PC-3 (cell line): ENCODE measurements around the gene THAP7. TPM values are rescaled to one million over a fixed set of nuclear protein-coding genes. Genes with fewer than 3 reads are reported as not detected.

Experiments used
- ATAC-seq: fragments of 200-7000 bp; cut with Tn5 transposase; 2 replicates; pipeline ENCODE4 v1.9.1; 2020; ENCODE audit warnings: mild to moderate bottlenecking, moderate library complexity
- BruUV-seq: library from RNA; stranded (reverse); fragments of 400-500 nt; replicated peaks from 2 replicates; lab custom pipeline; 2021; lab: Mats Ljungman, UMichigan
- CTCF ChIA-PET: fragments of 300-600 bp; sonication (Branson Sonifier 250); formaldehyde crosslinking; loops from one replicate; lab custom pipeline; 2022; ENCODE audit warnings: antibody characterized with exemption; lab: Charles Lee
- POLR2A ChIA-PET: fragments of 300-600 bp; sonication (Branson Sonifier 250); formaldehyde crosslinking; loops from one replicate; lab custom pipeline; 2022; ENCODE audit warnings: antibody characterized with exemption; ENCODE audit not compliant: unreplicated experiment; lab: Charles Lee
- DNase-seq: peaks from one replicate; pipeline ENCODE4 v3.0.0-alpha.2; 2015
- H2AFZ ChIP-seq: fragments of 300-600 bp; sonication (generic); 2 replicates; pipeline ENCODE4 v1.6.0; 2016; ENCODE audit warnings: antibody characterized with exemption, low read length
- H3F3A ChIP-seq: fragments of 300-600 bp; sonication (generic); one replicate; pipeline ENCODE4 v1.6.0; 2017; ENCODE audit warnings: antibody characterized with exemption, low read length, control low read depth, mild to moderate bottlenecking; ENCODE audit not compliant: unreplicated experiment
- H3K27ac ChIP-seq: fragments of 300-600 bp; sonication (generic); 2 replicates; pipeline ENCODE4 v1.5.1; 2016; ENCODE audit warnings: mild to moderate bottlenecking, low read length
- H3K27me3 ChIP-seq: fragments of 300-600 bp; sonication (generic); 2 replicates; pipeline ENCODE4 v1.6.1; 2016; ENCODE audit warnings: low read length, mixed read lengths
- H3K36me3 ChIP-seq: fragments of 300-600 bp; sonication (generic); 2 replicates; pipeline ENCODE4 v1.6.1; 2016; ENCODE audit warnings: low read depth, mixed run types, low read length, mixed read lengths
- H3K4me1 ChIP-seq: fragments of 300-600 bp; sonication (generic); 2 replicates; pipeline ENCODE4 v1.5.1; 2016; ENCODE audit warnings: low read length; ENCODE audit not compliant: insufficient read depth
- H3K4me2 ChIP-seq: fragments of 300-600 bp; sonication (generic); 2 replicates; pipeline ENCODE4 v1.6.0; 2016; ENCODE audit warnings: low read length
- H3K4me3 ChIP-seq: fragments of 300-600 bp; sonication (generic); 2 replicates; pipeline ENCODE4 v1.5.1; 2016; ENCODE audit warnings: mild to moderate bottlenecking, low read length, mixed read lengths
- H3K79me2 ChIP-seq: fragments of 300-600 bp; sonication (generic); 2 replicates; pipeline ENCODE4 v1.6.1; 2017; ENCODE audit warnings: low read length, mixed read lengths
- H3K9ac ChIP-seq: fragments of 300-600 bp; sonication (generic); 2 replicates; pipeline ENCODE4 v1.6.0; 2016; ENCODE audit warnings: mild to moderate bottlenecking, low read length
- H3K9me2 ChIP-seq: fragments of 300-600 bp; sonication (generic); replicated peaks from 2 replicates; pipeline ENCODE4 v1.6.1; 2016; ENCODE audit warnings: mixed run types, low read length, mixed read lengths
- H3K9me3 ChIP-seq: fragments of 300-600 bp; sonication (generic); 2 replicates; pipeline ENCODE4 v1.6.1; 2016; ENCODE audit warnings: low read length, mixed read lengths
- H4K20me1 ChIP-seq: fragments of 300-600 bp; sonication (generic); 2 replicates; pipeline ENCODE4 v1.6.1; 2016; ENCODE audit warnings: low read length, mixed read lengths
- EZH2 ChIP-seq: fragments of 300-600 bp; sonication (generic); IDR thresholded peaks from one replicate; pipeline ENCODE4 v1.6.1; 2017; ENCODE audit warnings: antibody characterized with exemption, mild to moderate bottlenecking, low read length; ENCODE audit not compliant: unreplicated experiment
- EZH2phosphoT487 ChIP-seq: fragments of 300-600 bp; sonication (generic); IDR thresholded peaks from 2 replicates; pipeline ENCODE4 v1.6.1; 2018; ENCODE audit warnings: mild to moderate bottlenecking, antibody characterized with exemption, low read length, borderline replicate concordance
- intact Hi-C: fragments of 100-400 bp; cut with micrococcal nuclease; formaldehyde crosslinking; loops from 2 replicates; pipeline ENCODE4 v1.9.0; 2023
- total RNA-seq: library from RNA; depleted of rRNA; stranded (reverse); fragments of >200 nt; gene quantifications from 2 replicates; pipeline ENCODE4 v1.2.3, GENCODE V29; 2014
- TF ChIP-seq, protein P1 (sequence below): fragments of 300-600 bp; sonication (generic); conservative IDR thresholded peaks from 2 replicates; pipeline ENCODE4 v1.5.1; 2017; ENCODE audit warnings: antibody characterized with exemption, low read depth, mild to moderate bottlenecking, low read length

THAP7 gene
- total RNA-seq, 1 experiment from 2014 or later: 43.0 TPM

DNA sequence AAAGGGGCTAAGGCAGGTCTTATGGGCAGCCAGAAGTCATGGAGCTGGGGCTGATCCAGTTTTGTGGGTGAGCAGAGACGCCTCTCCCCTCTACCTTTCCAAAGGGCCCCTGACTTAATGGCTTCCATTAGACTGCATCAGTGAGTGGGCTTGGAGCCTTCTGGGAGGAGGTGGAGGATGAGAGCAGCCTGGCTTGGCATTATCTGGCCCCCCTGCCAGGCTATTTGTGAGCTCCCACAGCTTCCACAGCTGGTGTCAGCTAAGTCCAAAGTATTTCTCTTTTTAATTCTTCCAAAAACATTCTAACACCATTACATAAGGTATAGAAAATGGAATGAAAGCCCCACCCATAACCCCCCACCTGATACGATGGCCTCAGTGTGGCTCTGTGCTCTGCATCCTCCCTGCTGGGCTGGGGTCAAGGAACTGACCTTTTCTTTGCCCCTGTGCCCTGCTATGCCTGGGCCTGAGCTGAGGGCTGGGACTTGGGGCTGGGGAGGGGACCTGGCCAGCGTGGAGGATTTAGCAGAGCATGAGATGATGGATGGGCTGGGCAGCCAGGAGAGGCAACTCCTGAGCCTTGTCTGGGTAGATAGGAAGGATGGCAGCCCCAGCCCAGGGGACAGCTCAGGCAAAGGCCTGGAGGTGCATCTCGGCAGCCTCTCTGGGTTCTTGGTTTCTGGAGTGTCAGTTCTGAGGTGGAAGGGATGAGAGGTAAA, 30.8 kb downstream of the THAP7 start:
- ChIA-PET POLR2A (no interaction called here), CTCF (no interaction called here)
- DNase-seq (no peak), ATAC-seq (no peak)
- Histone ChIP-seq H3K4me1 (no peaks in the 10 kb centered on the region), H3K79me2 (no peaks in the 10 kb centered on the region), H3K9me3 (no peaks in the 10 kb centered on the region), H3K27ac (no peak overlapping the region), H3K9me2 (no peaks in the 10 kb centered on the region), H3F3A (no peaks in the 10 kb centered on the region), H3K4me2 (no peak overlapping the region), H3K27me3 (no peaks in the 10 kb centered on the region), H3K9ac (no peak overlapping the region), H2AFZ (no peak overlapping the region), H3K36me3 (no peaks in the 10 kb centered on the region), H4K20me1 (no peaks in the 10 kb centered on the region), H3K4me3 (no peak overlapping the region)
- intact Hi-C loops: no loop called here
- no peak for TF ChIP-seq EZH2
- TF ChIP-seq, protein P1, sequence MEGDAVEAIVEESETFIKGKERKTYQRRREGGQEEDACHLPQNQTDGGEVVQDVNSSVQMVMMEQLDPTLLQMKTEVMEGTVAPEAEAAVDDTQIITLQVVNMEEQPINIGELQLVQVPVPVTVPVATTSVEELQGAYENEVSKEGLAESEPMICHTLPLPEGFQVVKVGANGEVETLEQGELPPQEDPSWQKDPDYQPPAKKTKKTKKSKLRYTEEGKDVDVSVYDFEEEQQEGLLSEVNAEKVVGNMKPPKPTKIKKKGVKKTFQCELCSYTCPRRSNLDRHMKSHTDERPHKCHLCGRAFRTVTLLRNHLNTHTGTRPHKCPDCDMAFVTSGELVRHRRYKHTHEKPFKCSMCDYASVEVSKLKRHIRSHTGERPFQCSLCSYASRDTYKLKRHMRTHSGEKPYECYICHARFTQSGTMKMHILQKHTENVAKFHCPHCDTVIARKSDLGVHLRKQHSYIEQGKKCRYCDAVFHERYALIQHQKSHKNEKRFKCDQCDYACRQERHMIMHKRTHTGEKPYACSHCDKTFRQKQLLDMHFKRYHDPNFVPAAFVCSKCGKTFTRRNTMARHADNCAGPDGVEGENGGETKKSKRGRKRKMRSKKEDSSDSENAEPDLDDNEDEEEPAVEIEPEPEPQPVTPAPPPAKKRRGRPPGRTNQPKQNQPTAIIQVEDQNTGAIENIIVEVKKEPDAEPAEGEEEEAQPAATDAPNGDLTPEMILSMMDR: no peak
- no peak for TF ChIP-seq EZH2phosphoT487
- BruUV-seq: no TSS peak

DNA sequence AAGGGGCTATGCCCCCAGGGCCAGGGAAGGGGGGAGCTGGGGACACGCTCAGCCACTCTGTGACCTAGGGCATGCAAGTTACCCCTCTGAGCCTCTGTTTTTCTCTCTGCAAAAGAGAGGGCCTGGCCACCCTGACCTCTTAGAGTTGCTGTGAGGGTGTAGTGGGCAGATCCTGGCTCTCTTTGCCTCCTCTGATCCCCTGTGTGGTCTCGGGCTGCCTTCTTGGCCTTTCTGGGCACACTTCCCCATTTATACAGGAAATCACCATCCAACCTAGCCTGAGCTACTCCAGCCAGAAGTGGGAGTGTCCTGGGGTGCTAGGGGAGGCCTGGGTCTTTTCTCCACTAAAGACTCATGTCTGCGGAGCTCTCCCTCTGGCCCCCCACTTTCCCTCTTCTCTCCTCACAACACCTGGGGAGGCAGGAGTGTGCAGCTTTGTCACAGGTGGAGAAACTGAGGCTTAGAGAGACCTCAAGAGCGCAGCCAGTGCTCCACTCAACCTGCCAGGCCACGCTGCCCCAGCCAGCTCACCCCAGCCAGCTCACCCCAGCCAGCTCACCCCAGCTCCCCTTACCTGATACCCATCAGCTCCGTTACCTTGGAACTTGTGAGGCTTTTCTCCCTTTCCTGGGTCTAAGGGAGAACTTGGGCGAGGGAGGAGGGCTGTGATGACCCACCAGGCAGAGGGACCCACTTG, 33.5 kb downstream of the THAP7 start:
- DNase-seq: no peak
- Histone ChIP-seq H3F3A (no peaks in the 10 kb centered on the region), H3K4me1 (no peaks in the 10 kb centered on the region), H2AFZ (no peak overlapping the region), H3K27me3 (no peaks in the 10 kb centered on the region), H3K36me3 (no peaks in the 10 kb centered on the region), H3K9me3 (no peaks in the 10 kb centered on the region), H3K4me3 (no peak overlapping the region), H3K79me2 (no peaks in the 10 kb centered on the region), H3K9me2 (no peaks in the 10 kb centered on the region), H4K20me1 (no peaks in the 10 kb centered on the region), H3K9ac (no peak overlapping the region), H3K27ac (no peak overlapping the region), H3K4me2 (no peak overlapping the region)
- BruUV-seq: no TSS peak
- intact Hi-C loops: no loop called here
- TF ChIP-seq, protein P1: no peak
- TF ChIP-seq EZH2phosphoT487 (no peak), EZH2 (no peak)
- no peak for ATAC-seq
- ChIA-PET CTCF (interaction anchor here (0.6 kb wide), 1 partner anchor 52 kb away, joined by 5 read pairs; no protein-coding TSS in a partner anchor), POLR2A (no interaction called here)
